HG03060 (cell line): ENCODE measurements around the gene RRAD.

ENCODE experiments used
- ATAC-seq: cut with Tn5 transposase; IDR thresholded peaks from one replicate; pipeline ENCODE4 v1.9.1; 2021; ENCODE audit warnings: low read depth, moderate number of reproducible peaks; ENCODE audit not compliant: unreplicated experiment

RRAD gene

DNA sequence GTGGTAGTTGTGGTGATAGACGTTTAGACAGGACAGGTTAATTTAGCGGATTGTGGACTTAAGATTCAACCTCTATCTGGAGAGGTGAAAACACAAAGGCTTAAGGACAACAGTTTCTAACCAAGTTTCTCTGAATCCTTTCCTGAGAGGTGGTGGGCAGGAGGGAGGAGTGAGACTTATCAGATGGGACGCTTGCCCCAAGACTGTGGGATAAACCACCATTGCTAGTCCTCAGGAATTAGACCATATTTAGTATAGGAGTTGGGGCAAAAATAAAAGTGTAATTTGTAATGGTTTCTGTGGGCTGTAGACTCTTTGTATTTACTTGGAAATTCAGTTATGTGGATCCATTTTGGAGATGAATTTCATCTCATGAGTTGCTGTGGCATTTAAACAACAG lies 38.4 kb downstream of the RRAD start:
- ATAC-seq = no peak

DNA sequence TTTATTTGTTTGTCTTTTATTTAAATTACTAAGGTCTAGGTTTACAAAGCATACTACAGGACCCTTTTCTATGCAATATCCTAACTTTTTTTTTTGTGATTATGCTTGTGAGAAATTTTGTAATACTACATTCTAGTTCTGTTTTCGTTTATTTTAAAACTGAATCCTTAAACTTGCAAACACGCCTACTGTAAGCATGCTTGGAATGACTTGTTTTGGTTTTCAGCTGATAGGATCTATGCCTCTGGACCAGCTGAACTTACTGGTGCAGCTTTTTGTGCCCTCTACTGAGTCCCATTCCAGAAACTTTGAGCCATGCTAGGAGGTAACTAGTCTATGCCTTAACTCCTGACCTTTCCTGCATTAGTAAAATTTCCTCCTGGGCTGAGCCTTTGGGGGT lies 39.0 kb downstream of the RRAD start:
- ATAC-seq = no peak

DNA sequence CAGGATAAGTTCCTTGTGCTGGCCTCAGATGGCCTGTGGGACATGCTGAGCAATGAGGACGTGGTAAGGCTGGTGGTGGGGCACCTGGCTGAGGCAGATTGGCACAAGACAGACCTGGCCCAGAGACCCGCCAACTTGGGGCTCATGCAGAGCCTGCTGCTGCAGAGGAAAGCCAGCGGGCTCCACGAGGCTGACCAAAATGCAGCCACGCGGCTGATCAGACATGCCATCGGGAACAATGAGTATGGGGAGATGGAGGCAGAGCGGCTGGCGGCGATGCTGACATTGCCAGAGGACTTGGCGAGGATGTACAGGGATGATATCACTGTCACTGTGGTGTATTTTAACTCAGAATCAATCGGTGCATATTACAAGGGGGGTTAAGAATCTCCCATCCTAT lies 39.8 kb downstream of the RRAD start:
- no peak for ATAC-seq

DNA sequence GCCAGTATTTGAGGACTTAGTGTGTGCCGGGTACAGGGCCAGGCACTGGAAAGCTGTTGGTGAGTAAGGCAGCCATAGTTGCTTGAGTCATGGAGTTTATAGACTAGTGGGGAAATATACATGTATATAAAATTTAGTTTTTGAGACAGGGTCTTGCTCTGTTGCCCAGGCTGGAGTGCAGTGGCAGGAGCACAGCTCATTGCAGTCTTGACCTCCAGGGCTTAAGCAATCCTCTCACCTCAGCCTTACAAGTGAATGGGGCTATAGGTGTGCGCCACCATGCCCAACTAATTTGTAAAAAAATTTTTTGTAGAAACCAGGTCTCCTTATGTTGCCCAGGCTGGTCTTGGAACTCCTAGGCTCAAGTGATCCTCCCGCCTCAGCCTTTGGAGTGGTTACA lies 42.6 kb downstream of the RRAD start:
- ATAC-seq = no peak

DNA sequence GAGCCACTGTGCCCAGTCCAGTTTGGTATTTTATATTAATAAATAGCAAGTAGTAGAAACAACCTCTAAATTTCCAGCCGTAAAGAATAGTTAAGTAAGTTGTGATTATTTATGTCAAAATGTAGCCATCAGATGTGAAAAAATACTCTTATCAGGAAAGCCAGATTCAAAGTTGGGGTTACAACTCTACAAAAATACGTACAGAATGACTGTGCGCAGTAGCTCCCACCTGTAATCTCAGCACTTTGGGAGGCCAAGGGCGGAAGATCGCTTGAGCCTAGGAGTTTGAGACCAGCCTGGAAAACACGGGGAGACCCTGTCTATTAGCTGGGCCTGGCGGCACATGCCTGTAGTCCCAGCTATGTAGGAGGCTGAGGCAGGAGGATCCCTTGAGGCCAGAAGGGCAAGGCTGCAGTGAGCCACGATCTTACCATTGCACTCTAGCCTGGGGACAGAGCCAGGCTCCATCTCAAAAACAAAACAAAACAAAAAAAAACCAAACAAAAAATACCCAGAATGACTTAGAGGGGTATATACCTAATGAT lies 43.3 kb downstream of the RRAD start:
- no peak for ATAC-seq

DNA sequence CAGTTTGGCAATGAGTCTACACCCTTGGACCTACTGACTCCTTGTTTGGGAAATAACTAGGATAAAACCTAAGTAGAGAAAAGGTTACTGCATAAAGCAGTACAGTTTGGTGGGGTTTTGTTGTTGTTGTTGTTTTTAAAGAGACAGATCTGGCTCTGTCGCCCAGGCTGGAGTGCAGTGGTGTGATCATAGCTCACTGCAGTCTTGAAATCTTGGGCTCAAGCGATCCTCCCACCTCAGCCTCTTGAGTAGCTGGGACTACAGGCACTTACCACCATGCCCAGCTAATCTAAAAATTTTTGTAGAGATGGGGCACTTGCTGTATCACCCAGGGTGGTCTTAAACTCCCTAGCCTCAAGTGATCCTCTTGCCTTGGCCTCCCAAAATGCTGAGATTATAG lies 43.8 kb downstream of the RRAD start:
- ATAC-seq = no peak

DNA sequence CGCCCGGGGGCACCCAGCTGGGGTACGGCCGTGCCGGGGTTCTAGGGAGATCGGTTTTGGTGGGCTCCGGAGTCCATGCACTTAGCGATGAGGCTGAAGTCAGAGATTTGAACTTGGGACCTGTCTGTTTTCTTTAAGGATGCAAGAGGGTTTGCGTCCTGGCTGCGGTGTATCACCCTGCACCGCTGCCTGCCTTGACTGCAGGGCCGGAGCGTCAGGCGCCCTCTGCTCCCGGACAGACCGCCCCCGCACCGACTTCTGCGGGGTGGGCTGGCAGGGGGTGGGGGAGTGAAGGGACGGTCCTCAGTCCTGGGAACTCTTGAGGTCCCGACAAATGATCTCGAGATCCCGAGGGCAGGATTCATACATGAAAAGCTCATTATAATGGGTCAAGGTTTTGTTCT lies 44.3 kb downstream of the RRAD start:
- ATAC-seq = no peak

DNA sequence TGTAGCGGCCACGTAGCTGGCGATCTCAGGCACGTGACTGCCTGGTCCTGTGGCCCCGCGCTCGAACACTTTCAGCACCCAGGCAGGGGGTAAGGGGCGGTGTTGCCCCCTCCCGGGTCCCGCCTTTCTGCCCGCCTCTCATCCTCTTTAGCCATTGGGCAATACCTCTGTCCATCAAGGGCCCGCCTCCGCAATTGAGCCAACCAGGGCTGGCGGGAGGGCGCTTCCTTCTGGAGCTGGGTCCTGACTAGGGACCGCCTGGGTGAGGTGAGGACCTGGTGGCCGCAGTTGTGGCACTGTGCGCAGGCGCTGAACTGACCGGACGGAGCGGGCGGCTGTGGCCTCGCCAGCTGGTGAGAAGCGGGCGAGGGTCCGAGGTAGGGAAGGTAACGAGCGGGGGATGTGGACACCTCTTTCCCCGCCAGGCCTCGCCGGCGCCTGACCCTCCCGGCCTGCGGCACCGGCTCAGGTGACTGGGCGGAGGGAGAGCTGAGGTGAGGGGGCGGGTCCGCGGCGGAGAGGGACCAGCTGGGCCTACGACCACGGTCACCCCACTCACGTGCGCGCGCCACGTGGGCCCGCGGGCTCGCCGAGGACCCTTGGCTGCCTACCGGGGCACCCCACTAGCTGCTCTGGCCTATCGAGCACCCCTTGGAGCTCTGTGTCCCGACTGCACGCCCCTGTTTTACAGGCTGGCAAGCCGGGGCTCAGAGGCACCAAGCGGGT lies 44.9 kb downstream of the RRAD start, which contains the start of gene PDP2:
TSS of gene PDP2 (plus strand) at position 228 of the 726 bp plus-strand sequence. CDS start 3,770 bp downstream, outside the sequence.
- ATAC-seq = peak; percentile 82

DNA sequence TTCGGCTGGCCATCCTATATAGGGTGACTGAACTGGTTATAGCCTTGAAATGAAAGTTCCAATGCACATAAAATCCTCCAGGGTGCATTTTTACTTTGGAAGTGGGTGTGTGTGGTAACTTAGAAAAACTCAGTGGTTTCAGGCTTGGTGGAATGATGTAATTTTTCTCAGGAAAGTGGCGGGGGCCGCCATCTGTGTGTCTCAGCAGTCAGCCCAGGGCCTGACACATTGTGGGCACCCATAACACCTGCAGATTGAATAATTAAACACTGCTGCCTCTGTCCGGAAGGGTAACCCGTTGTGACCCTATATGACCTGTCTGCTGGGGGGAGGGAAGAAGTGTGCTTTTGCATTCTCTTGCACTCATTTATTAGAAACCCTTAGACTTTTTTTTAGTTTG lies 47.3 kb downstream of the RRAD start:
- ATAC-seq = no peak

DNA sequence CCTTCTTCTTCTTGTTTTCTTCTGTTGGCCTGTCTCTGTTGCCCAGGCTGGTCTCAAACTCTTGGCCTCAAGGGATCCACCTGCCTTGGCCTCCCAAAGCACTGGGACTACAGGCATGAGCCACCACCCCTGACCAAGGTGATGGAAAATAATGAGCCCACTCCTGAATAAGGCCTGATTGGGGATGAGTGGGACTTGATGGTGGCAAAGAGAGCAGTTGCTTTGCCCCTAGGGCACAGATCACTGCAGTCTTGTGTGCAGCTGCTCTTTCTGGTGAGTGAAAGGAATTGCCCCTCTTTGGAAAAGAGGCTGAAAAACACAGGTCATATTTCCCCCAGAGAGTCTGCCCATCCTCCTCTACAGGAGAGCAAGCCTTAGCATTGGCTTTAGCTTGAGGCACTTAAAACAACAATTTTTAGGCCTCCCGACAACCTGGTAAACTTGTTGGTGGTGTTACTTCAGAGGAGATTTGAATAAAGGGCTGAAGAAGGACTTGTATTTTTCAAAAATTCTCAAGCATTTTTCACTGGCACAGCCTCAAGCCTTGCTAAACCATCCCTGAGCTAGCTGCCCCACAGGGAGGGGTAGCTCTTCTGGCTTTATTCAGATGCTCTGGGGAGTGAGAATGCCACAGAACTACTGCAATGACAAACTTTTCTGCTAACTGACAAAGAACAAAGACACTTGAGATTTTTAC lies 51.1 kb downstream of the RRAD start:
- no peak for ATAC-seq

DNA sequence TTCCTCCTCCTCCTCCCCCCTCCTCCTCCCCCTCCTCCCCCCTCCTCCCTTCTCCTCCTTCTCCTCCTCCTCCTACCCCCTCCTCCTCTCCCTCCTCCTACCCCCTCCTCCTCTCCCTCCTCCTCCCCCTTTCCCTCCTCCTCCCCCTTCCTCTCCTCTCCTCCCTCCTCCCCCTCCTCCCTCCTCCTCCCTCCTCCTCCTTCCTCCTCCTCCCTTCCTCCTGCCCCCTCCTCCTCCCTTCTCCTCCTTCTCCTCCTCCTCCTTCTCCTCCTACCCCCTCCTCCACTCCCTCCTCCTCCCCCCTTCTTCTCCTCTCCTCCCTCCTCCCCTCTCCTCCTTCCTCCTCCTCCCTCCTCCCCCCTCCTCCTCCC lies 51.7 kb downstream of the RRAD start:
- no peak for ATAC-seq

DNA sequence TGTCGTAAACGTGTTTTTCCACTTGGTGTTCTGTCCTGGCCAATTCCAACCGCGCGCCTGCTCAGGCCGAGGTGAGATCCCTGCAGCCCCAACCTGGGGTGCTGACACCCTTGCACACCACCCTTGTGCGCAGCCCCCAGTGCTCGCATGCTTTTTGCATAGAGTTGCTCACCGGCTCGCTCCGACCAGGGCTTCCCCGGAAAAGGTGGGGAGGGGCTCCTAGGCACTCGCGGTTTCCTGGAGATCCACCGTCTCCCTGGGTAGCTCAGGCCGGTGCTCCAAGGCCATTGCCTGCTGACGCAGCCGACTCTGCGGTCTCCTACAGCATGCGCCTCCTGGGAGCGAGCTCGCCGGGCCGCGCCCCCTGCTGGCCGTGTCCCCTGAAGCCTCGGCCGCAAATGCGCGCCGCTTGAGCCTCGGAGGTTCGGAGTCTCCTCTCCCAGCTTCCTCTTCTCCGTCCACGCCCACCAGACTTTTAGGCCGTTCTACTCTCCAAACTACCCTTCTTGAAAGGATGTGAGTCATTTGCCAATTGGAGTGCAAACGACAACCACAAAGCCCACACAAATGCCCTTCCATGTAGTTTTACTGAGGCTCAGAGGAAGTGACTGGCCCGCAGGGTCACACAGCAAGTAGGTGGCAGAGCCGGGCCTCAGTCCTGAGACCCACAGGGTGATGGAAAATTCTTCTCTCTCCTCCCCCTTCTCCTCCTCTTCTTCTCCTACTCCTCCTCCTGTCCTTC lies 52.2 kb downstream of the RRAD start:
- peak; percentile 73 for ATAC-seq

DNA sequence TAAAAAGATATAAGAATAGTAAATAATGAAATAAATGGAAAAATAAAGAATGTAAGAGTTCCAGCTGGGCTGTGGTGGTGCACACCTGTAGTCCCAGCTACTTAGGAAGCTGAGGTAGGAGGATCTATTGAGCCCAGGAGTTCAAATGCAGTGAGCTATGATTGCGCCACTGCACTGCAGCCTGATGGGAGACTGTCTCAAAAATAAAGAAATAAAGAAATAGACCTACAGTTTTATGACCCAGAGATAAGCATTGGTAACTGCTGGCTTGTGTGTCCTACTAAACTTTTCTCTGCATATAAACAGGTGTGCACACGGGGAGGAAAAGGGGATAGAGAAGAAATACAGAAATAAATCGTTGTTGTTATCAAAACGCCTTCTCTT lies 52.8 kb downstream of the RRAD start:
- no peak for ATAC-seq

DNA sequence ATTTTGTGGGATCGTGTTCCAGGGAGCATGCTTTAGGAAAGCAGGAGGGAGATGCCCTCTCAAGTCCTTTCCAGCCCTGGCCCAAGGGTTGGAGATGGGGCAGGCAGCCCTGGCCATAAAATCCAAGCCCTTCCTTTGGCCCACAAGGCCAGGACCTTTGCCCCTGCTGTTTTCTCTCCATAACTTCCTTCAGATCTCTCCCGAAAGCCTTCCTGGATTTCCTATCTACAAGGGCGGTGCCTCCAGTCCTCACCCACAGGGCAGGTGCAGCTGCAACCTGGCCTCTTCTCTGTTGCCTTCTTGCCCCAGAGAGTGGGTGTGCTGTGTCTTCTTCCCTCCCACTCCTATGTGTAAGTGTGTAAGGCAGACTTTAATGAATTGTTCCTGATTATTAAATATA lies 53.5 kb downstream of the RRAD start:
- no peak for ATAC-seq
